ENCODE measurements around the gene DPP10.
"Not testable (repeated sequence)": the region's sequence is repeated elsewhere in the genome, so short reads cannot be mapped to it uniquely, and the experiment has no call there.

DNA sequence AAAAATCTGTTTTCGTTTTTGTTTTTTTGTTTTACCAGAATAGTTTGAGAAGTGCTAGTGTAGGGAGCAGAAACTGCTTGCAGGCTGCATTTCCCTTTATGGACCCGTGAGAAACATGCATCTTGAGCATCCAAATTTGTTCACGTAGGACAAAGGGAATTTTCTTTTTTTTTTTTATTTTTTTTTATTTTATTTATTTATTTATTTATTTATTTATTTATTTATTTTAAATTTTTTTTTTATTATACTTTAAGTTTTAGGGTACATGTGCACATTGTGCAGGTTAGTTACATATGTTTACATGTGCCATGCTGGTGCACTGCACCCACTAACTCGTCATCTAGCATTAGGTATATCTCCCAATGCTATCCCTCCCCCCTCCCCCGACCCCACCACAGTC is 305.7 kb downstream of the DPP10 start:
- TF ChIP-seq, protein P1, sequence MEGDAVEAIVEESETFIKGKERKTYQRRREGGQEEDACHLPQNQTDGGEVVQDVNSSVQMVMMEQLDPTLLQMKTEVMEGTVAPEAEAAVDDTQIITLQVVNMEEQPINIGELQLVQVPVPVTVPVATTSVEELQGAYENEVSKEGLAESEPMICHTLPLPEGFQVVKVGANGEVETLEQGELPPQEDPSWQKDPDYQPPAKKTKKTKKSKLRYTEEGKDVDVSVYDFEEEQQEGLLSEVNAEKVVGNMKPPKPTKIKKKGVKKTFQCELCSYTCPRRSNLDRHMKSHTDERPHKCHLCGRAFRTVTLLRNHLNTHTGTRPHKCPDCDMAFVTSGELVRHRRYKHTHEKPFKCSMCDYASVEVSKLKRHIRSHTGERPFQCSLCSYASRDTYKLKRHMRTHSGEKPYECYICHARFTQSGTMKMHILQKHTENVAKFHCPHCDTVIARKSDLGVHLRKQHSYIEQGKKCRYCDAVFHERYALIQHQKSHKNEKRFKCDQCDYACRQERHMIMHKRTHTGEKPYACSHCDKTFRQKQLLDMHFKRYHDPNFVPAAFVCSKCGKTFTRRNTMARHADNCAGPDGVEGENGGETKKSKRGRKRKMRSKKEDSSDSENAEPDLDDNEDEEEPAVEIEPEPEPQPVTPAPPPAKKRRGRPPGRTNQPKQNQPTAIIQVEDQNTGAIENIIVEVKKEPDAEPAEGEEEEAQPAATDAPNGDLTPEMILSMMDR (conservative IDR thresholded peaks at IDR 0.05; ENCODE audit: low read length): not testable (repeated sequence)
- TF ChIP-seq EZH2phosphoT487 (IDR thresholded peaks at IDR 0.05; ENCODE audit: borderline replicate concordance): not testable (repeated sequence)
